Neural cell (in vitro differentiated cells): ENCODE measurements around the gene OFD1. TPM values are rescaled to one million over a fixed set of nuclear protein-coding genes. Genes with fewer than 3 reads are reported as not detected.

Experiments used
- H2AFZ ChIP-seq: fragments of 200-600, 300-800 bp; sonication (generic), shearing (Covaris generic); 2 replicates; pipeline ENCODE4 v1.6.0; 2014; ENCODE audit warnings: low read depth, mild to moderate bottlenecking, antibody characterized with exemption, low read length, moderate library complexity
- H3F3A ChIP-seq: fragments of 200-600 bp; shearing (Covaris generic); 2 replicates; pipeline ENCODE4 v1.6.1; 2016; ENCODE audit warnings: mild to moderate bottlenecking, moderate library complexity, mixed read lengths, antibody characterized with exemption, low read length; ENCODE audit not compliant: insufficient read depth, poor library complexity, severe bottlenecking
- H3K27ac ChIP-seq: fragments of 200-600, 300-800 bp; sonication (generic), shearing (Covaris generic); 2 replicates; pipeline ENCODE4 v1.5.1; 2014; ENCODE audit warnings: mild to moderate bottlenecking, low read length, moderate library complexity
- H3K27me3 ChIP-seq: fragments of 300-800, 200-600 bp; sonication (generic), shearing (Covaris generic); 2 replicates; pipeline ENCODE4 v1.6.0; 2014; ENCODE audit warnings: mild to moderate bottlenecking, low read depth, low read length, moderate library complexity; ENCODE audit not compliant: insufficient read depth
- H3K36me3 ChIP-seq: fragments of 300-800, 200-600 bp; sonication (generic), shearing (Covaris generic); 2 replicates; pipeline ENCODE4 v1.5.1; 2014; ENCODE audit warnings: mild to moderate bottlenecking, antibody characterized with exemption, low read length, moderate library complexity; ENCODE audit not compliant: insufficient read depth
- H3K4me2 ChIP-seq: fragments of 300-800, 200-600 bp; sonication (generic), shearing (Covaris generic); 2 replicates; pipeline ENCODE4 v1.6.0; 2014; ENCODE audit warnings: mild to moderate bottlenecking, low read length
- H3K4me3 ChIP-seq: fragments of 300-800, 200-600 bp; sonication (generic), shearing (Covaris generic); 2 replicates; pipeline ENCODE4 v1.5.1; 2014; ENCODE audit warnings: mild to moderate bottlenecking, low read length, moderate library complexity
- H3K79me2 ChIP-seq: fragments of 200-600 bp; shearing (Covaris generic); replicated peaks from 2 replicates; pipeline ENCODE4 v1.6.0; 2014; ENCODE audit warnings: mild to moderate bottlenecking, low read length, moderate library complexity; ENCODE audit not compliant: insufficient read depth
- H3K9ac ChIP-seq: fragments of 300-800, 200-600 bp; sonication (generic), shearing (Covaris generic); 2 replicates; pipeline ENCODE4 v1.6.1; 2016; ENCODE audit warnings: mild to moderate bottlenecking, low read length, mixed read lengths
- H3K9me2 ChIP-seq: fragments of 200-600 bp; shearing (Covaris generic); 2 replicates; pipeline ENCODE4 v1.6.1; 2016; ENCODE audit warnings: mild to moderate bottlenecking, low read length, mixed read lengths; ENCODE audit not compliant: insufficient read depth
- H3K9me3 ChIP-seq: fragments of 200-600, 300-800 bp; sonication (generic), shearing (Covaris generic); 2 replicates; pipeline ENCODE4 v1.6.1; 2016; ENCODE audit warnings: mild to moderate bottlenecking, mixed run types, low read length, moderate library complexity, mixed read lengths
- H4K20me1 ChIP-seq: fragments of 200-600 bp; shearing (Covaris generic); 2 replicates; pipeline ENCODE4 v1.6.1; 2016; ENCODE audit warnings: mild to moderate bottlenecking, mixed run types; ENCODE audit not compliant: insufficient read depth
- EP300 ChIP-seq: fragments of 450-650 bp; conservative IDR thresholded peaks from 2 replicates; pipeline ENCODE4 v1.6.1; 2014; ENCODE audit warnings: antibody characterized with exemption, mild to moderate bottlenecking, moderate library complexity; ENCODE audit not compliant: poor library complexity, severe bottlenecking
- EZH2 ChIP-seq: fragments of 200-600, 300-800 bp; shearing (Covaris generic), sonication (generic); IDR thresholded peaks from 2 replicates; pipeline ENCODE4 v1.6.1; 2014; ENCODE audit warnings: antibody characterized with exemption, low read length, borderline replicate concordance, mild to moderate bottlenecking; ENCODE audit not compliant: insufficient read depth, poor library complexity, severe bottlenecking
- MXI1 ChIP-seq: fragments of 450-650 bp; conservative IDR thresholded peaks from 2 replicates; pipeline ENCODE4 v1.6.1; 2014; ENCODE audit warnings: antibody characterized with exemption, mild to moderate bottlenecking; ENCODE audit not compliant: poor library complexity, severe bottlenecking
- POLR2AphosphoS5 ChIP-seq: IDR thresholded peaks from 2 replicates; pipeline ENCODE4 v1.6.1; 2012
- RAD21 ChIP-seq: fragments of 450-650 bp; conservative IDR thresholded peaks from 2 replicates; pipeline ENCODE4 v1.6.1; 2014; ENCODE audit warnings: antibody characterized with exemption, mild to moderate bottlenecking, moderate library complexity
- SMC3 ChIP-seq: fragments of 450-650 bp; conservative IDR thresholded peaks from 2 replicates; pipeline ENCODE4 v1.6.1; 2014; ENCODE audit warnings: antibody characterized with exemption, mild to moderate bottlenecking, moderate library complexity; ENCODE audit not compliant: poor library complexity
- TAF1 ChIP-seq: IDR thresholded peaks from 2 replicates; pipeline ENCODE4 v1.6.1; 2012; ENCODE audit warnings: low read depth
- polyA plus RNA-seq: library from polyadenylated mRNA; depleted of rRNA; stranded (reverse); fragments of >200 nt; gene quantifications from 2 replicates; pipeline ENCODE4 v1.2.3, GENCODE V29; 2014
- TF ChIP-seq, protein P1 (sequence below): IDR thresholded peaks from 2 replicates; pipeline ENCODE4 v1.6.1; 2012; ENCODE audit warnings: borderline replicate concordance
- TF ChIP-seq, protein P2 (sequence below): fragments of 450-650 bp; IDR thresholded peaks from 2 replicates; pipeline ENCODE4 v1.5.1; 2014; ENCODE audit warnings: antibody characterized with exemption, mild to moderate bottlenecking, moderate library complexity; ENCODE audit not compliant: poor library complexity, severe bottlenecking

The OFD1 gene
- polyA plus RNA-seq, 1 donor from 2014 or later = 35.1 TPM

DNA sequence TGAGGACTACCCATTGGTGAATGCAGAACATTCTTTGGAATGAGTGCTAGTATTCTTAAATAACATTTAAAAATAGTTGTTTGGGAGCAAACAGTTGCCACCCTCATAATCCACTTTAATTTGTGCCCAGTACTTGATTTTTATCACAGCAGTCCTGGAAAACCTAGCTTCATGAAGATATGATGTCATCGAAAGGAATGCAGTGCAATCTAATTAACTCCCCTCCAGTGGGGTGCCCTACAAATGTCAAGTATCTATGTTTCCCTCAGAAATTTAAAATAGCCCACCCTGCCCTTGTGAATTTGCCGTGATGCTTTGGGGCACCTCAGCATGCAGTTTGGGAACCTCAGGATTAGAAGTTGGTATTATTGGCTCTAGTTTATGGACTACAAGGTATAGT, 40.2 kb upstream of the OFD1 start:
- H4K20me1 ChIP-seq = no peaks in the 10 kb centered on the region

DNA sequence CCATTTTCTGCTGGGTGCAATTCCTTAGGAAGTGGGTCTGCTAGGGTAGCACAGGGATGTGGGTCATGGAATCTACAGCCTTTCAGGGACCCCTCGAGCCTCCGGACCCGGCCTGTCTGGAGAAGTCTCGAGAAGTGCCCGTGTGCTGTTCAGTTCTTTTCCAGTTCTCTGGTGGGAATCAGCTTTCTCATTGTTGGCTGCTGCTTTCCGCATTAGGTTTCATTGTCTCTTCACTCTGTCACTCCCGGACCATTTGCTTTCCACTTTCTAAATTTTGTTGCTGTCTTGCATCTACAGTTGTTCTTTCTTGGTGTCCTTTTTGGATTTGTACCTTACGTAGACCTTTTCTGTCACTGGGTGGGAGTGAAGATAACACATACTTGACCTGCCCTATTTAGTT, 39.6 kb upstream of the OFD1 start:
- no peak overlapping the region for H3K4me2 ChIP-seq
- H4K20me1 ChIP-seq = no peaks in the 10 kb centered on the region
- H2AFZ ChIP-seq = no peak overlapping the region
- no peaks in the 10 kb centered on the region for H3K36me3 ChIP-seq
- no peak overlapping the region for H3K4me3 ChIP-seq
- H3K79me2 ChIP-seq = peaks cover 16% of the 10 kb centered on the region
- no peaks in the 10 kb centered on the region for H3F3A ChIP-seq
- no peak overlapping the region for H3K27ac ChIP-seq
- no peaks in the 10 kb centered on the region for H3K9me2 ChIP-seq
- TF ChIP-seq, protein P1, sequence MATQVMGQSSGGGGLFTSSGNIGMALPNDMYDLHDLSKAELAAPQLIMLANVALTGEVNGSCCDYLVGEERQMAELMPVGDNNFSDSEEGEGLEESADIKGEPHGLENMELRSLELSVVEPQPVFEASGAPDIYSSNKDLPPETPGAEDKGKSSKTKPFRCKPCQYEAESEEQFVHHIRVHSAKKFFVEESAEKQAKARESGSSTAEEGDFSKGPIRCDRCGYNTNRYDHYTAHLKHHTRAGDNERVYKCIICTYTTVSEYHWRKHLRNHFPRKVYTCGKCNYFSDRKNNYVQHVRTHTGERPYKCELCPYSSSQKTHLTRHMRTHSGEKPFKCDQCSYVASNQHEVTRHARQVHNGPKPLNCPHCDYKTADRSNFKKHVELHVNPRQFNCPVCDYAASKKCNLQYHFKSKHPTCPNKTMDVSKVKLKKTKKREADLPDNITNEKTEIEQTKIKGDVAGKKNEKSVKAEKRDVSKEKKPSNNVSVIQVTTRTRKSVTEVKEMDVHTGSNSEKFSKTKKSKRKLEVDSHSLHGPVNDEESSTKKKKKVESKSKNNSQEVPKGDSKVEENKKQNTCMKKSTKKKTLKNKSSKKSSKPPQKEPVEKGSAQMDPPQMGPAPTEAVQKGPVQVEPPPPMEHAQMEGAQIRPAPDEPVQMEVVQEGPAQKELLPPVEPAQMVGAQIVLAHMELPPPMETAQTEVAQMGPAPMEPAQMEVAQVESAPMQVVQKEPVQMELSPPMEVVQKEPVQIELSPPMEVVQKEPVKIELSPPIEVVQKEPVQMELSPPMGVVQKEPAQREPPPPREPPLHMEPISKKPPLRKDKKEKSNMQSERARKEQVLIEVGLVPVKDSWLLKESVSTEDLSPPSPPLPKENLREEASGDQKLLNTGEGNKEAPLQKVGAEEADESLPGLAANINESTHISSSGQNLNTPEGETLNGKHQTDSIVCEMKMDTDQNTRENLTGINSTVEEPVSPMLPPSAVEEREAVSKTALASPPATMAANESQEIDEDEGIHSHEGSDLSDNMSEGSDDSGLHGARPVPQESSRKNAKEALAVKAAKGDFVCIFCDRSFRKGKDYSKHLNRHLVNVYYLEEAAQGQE = no peak
- TF ChIP-seq RAD21 (no peak), POLR2AphosphoS5 (no peak), EZH2 (no peak), SMC3 (no peak), TAF1 (no peak), EP300 (no peak), MXI1 (no peak)
- TF ChIP-seq, protein P2, sequence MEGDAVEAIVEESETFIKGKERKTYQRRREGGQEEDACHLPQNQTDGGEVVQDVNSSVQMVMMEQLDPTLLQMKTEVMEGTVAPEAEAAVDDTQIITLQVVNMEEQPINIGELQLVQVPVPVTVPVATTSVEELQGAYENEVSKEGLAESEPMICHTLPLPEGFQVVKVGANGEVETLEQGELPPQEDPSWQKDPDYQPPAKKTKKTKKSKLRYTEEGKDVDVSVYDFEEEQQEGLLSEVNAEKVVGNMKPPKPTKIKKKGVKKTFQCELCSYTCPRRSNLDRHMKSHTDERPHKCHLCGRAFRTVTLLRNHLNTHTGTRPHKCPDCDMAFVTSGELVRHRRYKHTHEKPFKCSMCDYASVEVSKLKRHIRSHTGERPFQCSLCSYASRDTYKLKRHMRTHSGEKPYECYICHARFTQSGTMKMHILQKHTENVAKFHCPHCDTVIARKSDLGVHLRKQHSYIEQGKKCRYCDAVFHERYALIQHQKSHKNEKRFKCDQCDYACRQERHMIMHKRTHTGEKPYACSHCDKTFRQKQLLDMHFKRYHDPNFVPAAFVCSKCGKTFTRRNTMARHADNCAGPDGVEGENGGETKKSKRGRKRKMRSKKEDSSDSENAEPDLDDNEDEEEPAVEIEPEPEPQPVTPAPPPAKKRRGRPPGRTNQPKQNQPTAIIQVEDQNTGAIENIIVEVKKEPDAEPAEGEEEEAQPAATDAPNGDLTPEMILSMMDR = no peak
- H3K9me3 ChIP-seq = no peaks in the 10 kb centered on the region
- H3K27me3 ChIP-seq = no peaks in the 10 kb centered on the region
- H3K9ac ChIP-seq = no peak overlapping the region

More for the DNA sequence above, 40.2 kb upstream of the OFD1 start:
- no peak for TF ChIP-seq RAD21
- TF ChIP-seq, protein P1 = no peak
- no peak for TF ChIP-seq EP300
- TF ChIP-seq POLR2AphosphoS5 = no peak
- no peak for TF ChIP-seq SMC3
- no peak for TF ChIP-seq MXI1
- no peak for TF ChIP-seq TAF1
- no peak for TF ChIP-seq EZH2
- TF ChIP-seq, protein P2 = no peak
- H3F3A ChIP-seq = no peaks in the 10 kb centered on the region
- peaks cover 23% of the 10 kb centered on the region for H3K79me2 ChIP-seq
- H3K9me3 ChIP-seq = no peaks in the 10 kb centered on the region
- H3K4me2 ChIP-seq = no peak overlapping the region
- H3K27ac ChIP-seq = no peak overlapping the region
- no peak overlapping the region for H2AFZ ChIP-seq
- no peaks in the 10 kb centered on the region for H3K9me2 ChIP-seq
- no peak overlapping the region for H3K4me3 ChIP-seq
- H3K9ac ChIP-seq = no peak overlapping the region
- no peaks in the 10 kb centered on the region for H3K36me3 ChIP-seq
- H3K27me3 ChIP-seq = no peaks in the 10 kb centered on the region
